Mucosa of gallbladder (tissue), 1 donor: Measurements from ENCODE around the gene TANK. TPM values are rescaled to one million over a fixed set of nuclear protein-coding genes. Genes with fewer than 3 reads are reported as not detected.
"Not testable (repeated sequence)": the region's sequence is repeated elsewhere in the genome, so short reads cannot be mapped to it uniquely, and the experiment has no call there.

Experiments
- DNase-seq: peaks from one replicate; pipeline ENCODE4 v3.0.0-alpha.2; 2020; ENCODE audit warnings: low spot score
- total RNA-seq: library from RNA; stranded (reverse); gene quantifications from one replicate; pipeline ENCODE4 v1.2.1, GENCODE V29; 2021
- donor health status: DM: no; HTN: no; CAD: no.

TANK gene
- total RNA-seq, 1 donor from 2014 or later = 55.0 TPM

DNA sequence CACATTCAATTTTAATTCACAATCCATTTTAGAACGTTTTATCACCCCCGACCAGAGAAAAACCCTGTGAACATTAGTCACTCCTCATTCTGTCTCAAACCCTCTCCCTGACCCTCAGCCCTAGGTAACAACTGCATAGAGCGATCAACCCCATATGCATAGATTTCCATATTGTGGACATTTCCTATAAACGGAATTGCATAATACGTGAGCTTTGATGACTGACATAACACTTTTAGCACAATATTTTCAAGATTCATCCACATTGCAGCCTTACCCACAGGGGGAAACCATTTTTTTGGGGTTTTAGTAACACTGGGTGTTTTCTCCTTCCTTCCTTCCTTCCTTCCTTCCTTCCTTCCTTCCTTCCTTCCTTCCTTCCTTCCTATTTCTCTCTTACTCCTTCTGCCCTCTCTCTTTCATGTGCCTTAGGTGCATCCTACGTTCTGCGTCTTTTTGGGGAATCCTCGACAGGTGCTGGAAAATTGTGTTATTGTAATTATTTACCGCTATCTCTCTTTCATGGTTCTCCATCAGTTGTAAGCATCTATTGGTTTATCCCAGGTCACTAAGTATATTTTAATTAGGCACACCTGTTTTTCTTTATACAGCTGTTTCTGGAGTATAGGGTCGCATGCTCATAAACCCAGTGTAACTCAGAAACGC lies 118.5 kb downstream of the TANK start:
- peak; percentile 40 for DNase-seq

DNA sequence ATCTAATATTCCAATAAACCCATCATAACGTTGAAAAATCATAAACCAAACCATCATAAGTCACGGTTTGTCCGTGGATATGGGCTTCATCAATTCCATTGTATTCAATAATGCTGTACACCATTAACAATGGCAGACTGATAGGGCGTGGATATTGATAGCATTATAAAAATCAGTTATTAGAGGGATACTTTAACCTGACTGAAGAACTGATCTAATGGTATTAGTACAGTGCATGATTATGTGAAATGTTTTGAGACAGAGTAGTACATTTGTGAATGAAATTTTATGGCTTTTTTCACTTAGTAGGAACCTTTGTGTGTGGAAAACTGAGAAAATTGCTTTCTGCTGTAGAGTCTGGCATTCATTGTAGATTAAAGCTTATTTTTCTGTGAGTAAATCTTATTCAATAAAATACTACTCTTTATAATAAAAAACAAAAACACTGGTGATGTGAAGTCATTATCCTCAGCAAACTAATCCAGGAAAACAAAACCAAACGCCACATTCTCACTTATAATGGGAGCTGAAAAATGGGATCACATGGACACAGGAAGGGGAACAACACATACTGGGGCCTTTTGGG lies 119.1 kb downstream of the TANK start:
- DNase-seq = not testable (repeated sequence)

DNA sequence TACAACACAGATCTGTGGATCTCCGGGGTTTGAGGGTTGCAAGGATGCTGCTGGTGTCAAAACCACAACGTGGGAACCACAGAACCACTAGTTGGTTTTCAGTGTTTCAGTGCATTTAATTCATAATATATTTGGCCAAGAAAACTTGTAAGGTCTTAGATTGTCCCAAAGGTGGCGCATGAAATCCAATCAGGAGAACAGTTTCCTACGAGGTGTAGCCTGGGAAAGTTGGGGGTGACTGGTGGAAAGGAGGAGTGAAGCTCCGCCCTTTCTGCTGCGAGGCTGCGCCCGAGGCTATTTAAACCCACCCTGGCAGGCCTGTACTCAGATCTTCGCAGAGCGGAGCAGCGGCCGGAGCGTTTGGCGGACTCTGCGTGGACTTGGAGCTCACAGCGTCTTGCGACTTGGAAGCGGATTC lies 120.7 kb downstream of the TANK start:
- peak; percentile 77 for DNase-seq

DNA sequence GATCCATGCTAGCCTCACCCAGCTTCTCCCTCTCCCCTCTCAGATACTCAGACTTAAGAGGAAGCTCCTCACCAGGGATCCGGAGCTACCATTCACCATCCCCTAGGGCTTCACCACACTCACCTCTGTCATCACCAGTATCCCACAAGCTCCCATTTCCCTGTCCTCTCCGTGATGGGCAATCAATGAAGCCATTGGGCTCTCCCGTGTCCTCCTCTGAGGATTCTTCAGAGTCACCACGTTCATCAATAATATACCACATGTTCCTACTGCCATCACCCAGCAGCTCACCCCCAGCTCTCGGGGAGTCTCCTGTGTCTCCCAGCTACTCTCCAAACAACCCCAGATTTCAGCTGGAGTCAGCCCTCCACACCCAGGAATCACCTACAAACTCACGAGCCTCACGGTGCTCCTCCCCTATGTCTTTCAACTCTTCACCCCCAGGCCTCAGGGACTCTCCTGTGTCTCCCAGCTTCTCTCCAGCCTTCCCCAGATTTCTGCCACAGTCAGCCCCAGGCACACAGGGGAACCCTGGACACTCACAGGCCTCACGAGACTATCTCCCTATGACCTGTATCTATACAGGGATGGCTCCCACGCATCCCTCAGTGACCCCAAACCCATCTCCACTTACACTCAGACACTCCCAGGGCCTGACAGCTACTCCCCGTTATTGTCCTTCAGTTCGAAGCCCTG lies 121.5 kb downstream of the TANK start:
- peak; percentile 24 for DNase-seq

DNA sequence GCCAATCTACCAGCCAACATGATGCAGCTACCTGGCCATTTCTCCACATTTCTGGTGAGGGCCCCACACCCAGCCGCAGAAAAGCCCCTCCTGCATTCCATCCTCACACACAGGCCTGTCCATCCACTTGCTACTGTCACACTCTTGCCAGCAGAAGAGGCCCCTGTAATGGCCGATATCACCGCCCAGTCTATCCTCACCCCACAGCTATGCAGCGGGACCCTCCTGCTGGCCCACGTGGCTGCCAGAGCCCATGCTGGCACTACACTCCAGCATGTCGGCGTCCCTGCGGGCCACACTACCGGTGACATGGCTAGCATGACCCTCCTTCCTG lies 122.0 kb downstream of the TANK start:
- DNase-seq = peak; percentile 24

DNA sequence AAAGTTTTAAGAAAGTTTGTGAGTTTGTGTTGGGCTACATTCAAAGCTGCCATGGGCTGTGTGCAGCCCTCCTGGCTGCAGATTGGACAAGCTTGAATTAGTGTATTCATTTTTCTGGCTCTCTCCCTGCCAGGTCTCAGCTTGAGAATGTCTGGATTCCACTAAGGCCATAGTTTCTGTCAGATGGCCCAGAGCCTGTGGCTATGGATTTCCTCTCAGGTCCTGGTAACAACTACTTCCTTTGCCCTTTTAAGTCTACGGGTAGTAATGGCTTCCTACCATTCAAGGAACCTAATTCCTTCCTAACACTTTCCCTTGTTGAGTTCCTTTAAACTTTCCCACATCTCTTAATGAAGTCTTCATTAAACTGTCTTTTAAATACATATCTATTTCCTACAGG lies 123.7 kb downstream of the TANK start:
- no peak for DNase-seq

Other genes starting within 250 kb of the TANK start
- 36.2 TPM for gene PSMD14, start 148.0 kb downstream of the TANK start, total RNA-seq